GM21360 (cell line): Measurements from ENCODE around the gene CCSAP.
"Not testable (repeated sequence)": the region's sequence is repeated elsewhere in the genome, so short reads cannot be mapped to it uniquely, and the experiment has no call there.

Experiments
- ATAC-seq: cut with Tn5 transposase; IDR thresholded peaks from one replicate; pipeline ENCODE4 v1.9.1; 2021; ENCODE audit warnings: mild to moderate bottlenecking, moderate library complexity; ENCODE audit not compliant: unreplicated experiment

Gene CCSAP

DNA sequence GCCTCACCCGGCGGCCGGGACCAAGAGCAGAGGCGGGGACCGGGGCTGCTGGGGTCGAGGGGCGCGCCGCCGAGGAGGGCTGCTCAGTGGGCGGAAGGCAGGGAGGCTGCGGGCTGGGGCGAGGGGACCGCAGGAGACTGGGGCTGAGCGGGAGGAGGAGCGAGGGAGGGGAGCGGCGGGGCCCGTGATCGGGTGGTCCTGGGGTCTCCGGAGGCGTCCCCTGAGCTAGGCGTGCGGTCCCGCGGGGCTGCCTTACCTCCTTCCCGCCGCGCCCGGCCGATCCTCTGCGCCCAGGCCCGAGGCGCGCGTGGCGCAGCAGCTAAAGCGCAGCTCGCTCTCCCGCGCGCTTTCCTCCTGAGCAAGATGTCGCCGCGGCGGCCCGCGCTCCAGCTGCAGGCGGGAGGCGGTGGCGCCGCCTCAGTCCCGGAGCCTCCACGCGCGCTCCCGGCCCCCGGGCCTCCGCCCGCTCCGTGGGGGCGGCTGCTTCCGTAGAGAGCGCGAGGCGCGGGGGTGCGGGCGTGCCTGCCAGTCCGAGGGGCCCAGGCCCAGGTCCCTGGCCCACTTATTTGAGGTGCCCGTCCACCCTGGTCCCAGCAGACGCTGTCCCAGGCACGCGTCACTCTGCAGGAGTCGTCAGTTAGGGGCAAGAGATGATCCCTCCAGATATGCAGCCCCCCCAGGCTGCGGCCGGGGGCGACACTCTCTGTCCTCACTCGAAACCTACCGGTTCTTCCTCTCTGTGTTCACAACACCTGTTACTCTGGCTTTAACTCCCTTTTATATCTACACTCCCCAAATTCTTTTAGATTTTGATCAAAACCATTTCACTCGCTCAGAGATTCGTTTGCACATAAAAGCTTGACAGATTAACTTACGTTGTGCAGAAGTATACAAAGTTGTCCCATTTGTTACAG, at the start of gene CCSAP:
CCSAP (minus strand) TSS at position 392 of the 914 bp plus-strand sequence. CDS start 582 bp downstream, outside the sequence.
- ATAC-seq = peak; percentile 30

DNA sequence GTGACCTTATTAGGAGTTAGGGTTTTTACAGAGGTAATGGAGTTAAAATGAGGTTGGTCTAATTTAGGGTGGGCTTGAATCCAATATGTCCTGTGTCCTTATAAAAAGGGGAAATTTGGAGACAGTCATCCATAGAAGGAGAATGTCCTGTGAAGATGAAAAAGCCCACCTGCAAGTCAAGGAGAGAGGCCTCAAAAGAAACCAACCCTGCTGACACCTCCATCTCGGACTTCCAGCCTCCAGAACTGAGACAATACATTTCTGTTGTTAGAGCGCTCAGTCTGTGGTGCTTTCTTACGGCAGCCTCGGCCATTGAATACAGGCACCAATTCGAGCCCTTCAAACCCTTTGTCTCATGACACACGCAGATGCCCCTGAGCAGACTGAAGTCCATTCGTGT, 47.3 kb upstream of the CCSAP start:
- no peak for ATAC-seq

- ATAC-seq = no peak
Observed at GRCh38 chr1:229388897-229389580, 46.2 kb upstream of the CCSAP start.

DNA sequence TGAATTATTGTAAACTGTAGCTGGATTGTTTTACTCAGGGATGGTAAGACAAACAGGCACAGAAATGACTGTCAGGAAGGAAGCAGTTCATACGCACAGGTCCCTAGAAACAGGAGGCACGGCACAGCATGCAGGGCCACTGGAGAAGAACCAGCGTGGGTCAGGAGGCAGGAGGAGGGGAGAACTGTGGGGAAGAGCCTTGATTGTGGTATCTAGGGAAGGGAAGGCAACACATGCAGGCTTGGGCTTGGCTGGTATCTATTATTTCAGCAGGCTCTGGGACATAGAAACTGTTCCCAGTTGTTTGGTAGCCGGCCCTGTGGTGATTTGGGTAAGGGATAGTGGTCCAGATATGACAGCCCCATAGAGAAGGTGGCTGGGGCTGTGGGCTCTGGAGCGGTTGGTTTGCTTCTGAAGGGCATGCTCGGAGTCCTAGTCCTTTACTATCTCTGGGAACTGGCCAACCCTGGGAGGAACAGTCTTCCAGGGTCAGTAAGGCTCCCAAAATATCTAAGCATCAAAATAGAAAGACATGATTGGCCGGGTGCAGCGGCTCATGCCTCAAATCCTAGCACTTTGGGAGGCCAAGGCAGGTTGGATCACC, 43.1 kb upstream of the CCSAP start:
- no peak for ATAC-seq

DNA sequence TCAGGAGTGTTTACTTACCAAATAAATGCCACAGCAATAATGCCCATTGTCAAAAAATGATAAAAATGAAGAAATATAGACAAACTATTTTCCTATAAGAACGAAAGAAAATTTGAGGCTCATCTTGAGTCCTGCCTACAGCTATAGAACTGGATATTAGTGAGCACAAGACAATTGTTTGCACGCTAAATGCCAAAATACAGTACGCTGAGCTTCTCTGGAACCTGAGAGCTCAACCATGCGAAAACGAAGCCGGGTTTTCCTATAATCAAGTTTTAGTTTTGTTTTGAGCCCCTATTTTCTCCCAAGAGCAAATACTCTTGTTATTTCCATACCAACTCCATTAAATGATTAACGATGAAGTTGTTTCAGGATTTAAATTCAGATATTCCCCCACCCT, 42.0 kb upstream of the CCSAP start:
- ATAC-seq = no peak

GRCh38 chr1:229383961-229384360, 41.1 kb upstream of the CCSAP start:
- ATAC-seq = no peak

DNA sequence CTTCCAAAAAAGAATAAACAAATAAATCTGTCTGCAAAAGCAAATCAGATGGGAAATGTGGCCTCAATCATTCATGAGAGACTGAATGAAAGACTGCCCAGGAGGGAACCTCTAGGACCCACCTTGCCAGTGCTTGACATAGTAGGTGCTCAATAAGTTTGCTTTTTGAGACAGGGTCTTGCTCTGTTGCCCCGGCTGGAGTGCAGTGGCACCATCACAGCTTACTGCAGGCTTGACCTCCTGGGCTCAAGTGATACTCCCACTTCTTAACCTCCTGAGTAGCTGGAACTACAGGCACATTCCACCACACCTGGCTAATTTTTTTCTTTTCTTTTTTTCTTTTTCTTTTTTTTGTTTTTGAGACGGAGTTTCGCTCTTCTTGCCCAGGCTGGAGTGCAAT, 40.3 kb upstream of the CCSAP start:
- ATAC-seq = no peak

DNA sequence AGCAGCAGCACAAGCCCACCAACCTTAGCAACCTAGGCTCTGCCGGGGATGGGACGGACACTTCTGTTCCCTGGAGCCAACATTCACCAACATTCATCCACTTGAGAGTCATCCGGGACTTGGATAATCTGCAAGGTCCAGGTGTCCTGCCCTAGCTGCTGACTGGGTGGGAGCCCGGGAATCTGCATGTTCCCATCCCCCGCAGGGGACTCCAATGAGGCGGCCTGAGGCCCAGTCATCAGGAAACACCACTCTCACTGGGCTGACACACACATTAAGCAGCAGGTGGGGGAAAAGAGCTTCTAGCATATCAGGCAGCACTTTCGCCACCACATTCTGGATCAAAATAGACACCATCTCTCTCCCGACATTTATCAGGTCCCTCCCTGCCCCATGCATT, 38.4 kb upstream of the CCSAP start:
- ATAC-seq = no peak

DNA sequence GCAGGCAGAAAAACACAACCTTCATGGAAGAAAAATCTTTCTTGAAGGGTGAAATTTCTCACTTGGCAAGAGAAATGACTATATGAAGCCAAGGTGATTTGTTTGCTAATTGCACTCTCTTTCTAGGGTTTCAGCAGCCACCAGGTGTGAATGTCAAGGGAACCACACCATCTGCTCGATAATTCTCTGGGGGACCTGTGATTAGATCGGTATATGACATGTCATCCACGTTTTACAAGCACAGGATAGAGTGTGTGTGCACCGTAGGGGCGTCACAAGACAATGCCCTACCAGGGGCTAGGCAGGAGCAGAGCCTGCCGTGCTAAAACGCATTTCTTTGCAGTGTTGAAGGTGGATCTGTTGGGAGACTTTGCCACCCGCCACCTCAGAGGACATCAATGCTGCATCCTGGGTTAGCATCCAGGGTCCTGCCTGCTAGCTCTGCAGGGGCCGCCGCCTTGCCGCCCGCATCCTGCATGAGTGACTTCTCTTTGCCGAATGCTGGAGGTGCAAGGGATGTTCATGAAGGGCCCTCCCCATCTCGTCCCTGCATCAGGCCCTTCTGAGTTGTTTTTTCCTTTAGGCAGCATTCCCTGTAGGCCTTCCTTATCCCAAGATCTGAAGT, 37.8 kb upstream of the CCSAP start:
- no peak for ATAC-seq

GRCh38 chr1:229379846-229380245, 37.0 kb upstream of the CCSAP start:
- no peak for ATAC-seq

GRCh38 chr1:229378586-229379367, 35.9 kb upstream of the CCSAP start:
- ATAC-seq = no peak

GRCh38 chr1:229378035-229378434, 35.2 kb upstream of the CCSAP start:
- ATAC-seq = not testable (repeated sequence)

- no peak for ATAC-seq
Observed at GRCh38 chr1:229377429-229377828, 34.6 kb upstream of the CCSAP start.

- no peak for ATAC-seq
Observed at GRCh38 chr1:229376521-229376920, 33.7 kb upstream of the CCSAP start.

DNA sequence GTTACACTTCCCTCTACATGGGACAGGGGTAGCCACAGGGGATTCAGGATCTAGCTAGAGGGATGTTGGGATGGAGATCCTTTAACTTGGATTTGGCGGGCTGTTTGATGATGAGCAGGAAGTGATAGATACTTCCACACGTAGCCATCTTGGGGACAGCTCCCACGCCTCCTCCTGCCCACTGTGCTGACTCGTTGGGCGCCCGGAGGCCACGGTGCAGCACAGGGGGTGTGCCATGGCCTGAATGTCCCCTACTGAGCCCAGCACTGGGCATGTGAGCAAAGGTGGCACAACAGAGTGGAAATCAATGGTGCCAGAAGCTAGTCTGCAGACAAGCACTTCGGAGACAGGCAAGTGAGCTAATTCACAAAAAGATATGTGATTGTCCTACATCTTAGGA, 31.6 kb upstream of the CCSAP start:
- no peak for ATAC-seq

DNA sequence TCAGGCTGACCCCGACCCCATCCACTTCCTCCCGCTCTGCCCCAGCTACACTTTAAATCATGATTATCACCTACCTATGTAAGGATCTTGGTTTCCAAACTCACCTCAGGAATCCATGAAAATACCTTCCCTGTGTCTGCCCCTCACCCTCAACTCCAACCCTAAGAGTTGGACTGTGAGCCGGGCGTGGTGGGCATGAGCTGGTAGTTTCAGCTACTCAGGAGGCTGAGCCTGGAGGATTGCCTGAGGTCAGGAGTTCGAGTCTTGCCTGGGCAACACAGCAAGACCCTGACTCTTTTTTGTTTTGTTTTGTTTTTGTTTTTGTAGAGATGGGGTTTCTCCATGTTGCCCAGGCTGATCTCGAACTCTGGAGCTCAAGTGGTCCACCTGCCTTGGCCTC, 30.5 kb upstream of the CCSAP start:
- no peak for ATAC-seq

DNA sequence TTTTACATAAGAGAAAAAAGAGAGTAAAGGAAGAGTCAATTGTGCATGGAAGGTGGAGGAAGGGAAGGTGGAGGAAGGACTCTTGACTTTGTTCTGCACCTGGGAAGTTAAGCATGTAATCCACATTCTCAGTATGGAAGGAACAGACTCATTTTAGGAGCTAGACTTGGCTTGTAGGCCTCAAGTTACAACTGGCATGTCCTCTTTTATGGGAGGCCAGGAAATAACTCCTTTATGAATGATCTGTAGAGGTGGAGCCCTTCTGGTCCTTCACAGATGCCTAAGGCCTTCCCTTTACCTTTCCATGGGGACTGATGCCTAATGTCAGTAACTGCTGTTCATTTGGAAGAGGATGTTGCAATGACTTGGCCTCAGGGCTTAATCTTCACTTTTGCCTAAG, 29.4 kb upstream of the CCSAP start:
- ATAC-seq = no peak

DNA sequence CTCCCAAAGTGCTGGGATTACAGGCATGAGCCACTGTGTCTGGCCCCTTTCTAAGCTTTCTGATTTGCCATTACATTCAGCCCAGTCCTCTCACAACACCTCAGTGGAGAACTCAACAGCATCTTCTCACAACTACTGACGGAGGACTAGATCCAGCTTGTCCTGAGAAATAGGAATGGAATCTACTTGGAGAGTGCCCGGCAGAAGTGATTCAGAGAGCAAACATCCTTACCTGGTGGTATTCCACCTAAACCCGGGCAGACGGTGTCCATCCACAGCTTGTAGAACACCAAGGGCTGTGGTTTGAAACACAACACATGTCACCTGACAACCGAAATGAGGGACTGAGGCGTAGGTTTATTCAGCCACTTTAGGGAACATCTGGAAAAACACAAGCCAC, 28.8 kb upstream of the CCSAP start:
- ATAC-seq = no peak

DNA sequence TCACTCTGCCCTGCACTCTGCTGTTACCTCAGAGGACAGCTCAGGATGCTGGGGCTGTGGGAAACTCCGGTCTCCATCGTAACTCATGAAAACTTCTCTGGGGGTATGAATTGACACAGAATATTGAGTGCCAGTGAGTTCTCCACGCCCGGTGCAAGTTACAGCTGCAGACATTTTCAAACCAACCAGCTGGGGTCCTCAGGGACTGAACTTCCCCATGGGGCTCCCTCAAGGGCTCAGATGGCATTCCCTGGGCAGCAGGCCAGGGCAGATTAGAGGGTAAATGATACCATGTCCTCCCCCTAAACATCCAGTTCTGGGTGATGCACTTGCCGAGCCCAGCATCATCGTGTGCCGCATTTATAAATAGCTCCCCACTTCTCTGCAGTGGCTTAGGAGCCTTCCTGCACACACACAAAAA, 27.8 kb upstream of the CCSAP start:
- no peak for ATAC-seq

DNA sequence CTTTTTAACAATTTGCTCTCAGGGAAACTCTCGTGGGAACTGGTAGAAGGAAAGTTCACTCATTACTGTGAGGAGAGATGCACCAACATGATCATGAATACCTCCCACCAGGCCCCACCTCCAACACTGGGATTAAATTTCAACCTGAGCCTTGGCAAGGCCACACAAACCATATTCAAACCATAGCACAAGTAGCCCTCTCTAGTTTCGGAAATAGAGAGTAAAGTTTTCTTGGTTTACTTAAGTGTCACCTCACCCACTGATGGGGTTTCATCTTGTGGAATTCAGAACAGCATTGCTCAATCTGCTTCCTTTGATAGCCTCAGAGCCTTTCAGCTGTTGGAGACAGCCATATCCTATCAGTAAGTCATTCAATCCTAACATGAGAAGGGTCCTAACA, 25.5 kb upstream of the CCSAP start:
- no peak for ATAC-seq

DNA sequence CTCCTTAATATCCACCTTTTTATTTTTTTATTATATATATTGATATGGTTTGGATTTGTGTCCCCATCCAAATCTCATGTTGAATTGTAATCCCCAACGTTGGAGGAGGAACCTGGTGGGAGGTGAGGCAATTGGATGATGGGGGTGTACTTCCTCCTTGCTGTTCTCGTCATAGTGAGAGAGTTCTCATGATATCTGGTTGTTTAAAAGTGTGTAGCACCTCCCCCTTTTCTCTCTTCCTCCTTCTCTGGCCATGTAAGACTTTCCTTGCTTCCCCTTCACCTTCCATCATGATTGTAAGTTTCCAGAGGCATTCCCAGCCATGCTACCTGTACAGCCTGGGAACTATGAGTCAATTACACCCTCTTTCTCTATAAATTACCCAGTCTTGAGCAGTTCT, 22.7 kb upstream of the CCSAP start:
- ATAC-seq = no peak
